Kidney epithelial cell (primary cell): Measurements from ENCODE around the gene SLC9A7. TPM values are rescaled to one million over a fixed set of nuclear protein-coding genes. Genes with fewer than 3 reads are reported as not detected.

Experiments
- DNase-seq: peaks from one replicate; pipeline ENCODE4 v3.0.0-alpha.2; 2010; ENCODE audit warnings: low read depth
- H3K27me3 ChIP-seq: 2 replicates; pipeline ENCODE4 v1.6.0; 2011; ENCODE audit warnings: low read length; ENCODE audit not compliant: control insufficient read depth, insufficient read depth
- H3K36me3 ChIP-seq: 2 replicates; pipeline ENCODE4 v1.5.1; 2011; ENCODE audit warnings: low read length; ENCODE audit not compliant: control insufficient read depth, insufficient read depth
- H3K4me3 ChIP-seq: 2 replicates; pipeline ENCODE4 v1.5.1; 2011; ENCODE audit warnings: low read depth, mild to moderate bottlenecking, control low read depth, low read length
- total RNA-seq: library from RNA; depleted of rRNA; stranded (reverse); fragments of >200 nt; gene quantifications from 2 replicates; pipeline ENCODE4 v1.2.3, GENCODE V29; 2015
- TF ChIP-seq, protein P1 (sequence below): IDR thresholded peaks from 2 replicates; pipeline ENCODE4 v1.5.1; 2011; ENCODE audit warnings: mild to moderate bottlenecking, moderate library complexity, low read length, control low read depth, inconsistent platforms; ENCODE audit not compliant: insufficient read depth, poor library complexity, severe bottlenecking

Gene SLC9A7
- total RNA-seq, 1 donor from 2014 or later: 9.8 TPM

DNA sequence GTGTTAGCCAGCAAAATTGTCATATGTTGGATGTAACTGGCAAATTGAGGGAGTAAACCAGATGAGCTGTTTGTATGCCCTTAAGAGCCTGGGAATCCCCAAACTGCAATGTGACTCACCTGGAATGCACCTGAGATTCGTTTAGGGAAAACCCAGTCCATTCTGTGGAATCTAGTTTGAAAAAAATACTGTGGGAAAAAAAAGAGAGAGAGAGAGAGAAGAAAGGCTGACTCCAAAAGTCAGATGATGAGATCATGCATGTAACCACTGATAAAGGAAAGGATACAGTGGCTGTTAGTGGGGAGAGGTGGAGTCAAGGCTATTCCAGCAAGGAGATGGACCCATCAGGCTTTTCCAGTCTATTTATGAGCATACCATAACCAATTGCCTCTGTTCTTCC lies 48.5 kb downstream of the SLC9A7 start:
- Histone ChIP-seq H3K27me3 (no peaks in the 10 kb centered on the region), H3K4me3 (no peak overlapping the region), H3K36me3 (no peaks in the 10 kb centered on the region)
- peak; percentile 61 for DNase-seq
- TF ChIP-seq, protein P1, sequence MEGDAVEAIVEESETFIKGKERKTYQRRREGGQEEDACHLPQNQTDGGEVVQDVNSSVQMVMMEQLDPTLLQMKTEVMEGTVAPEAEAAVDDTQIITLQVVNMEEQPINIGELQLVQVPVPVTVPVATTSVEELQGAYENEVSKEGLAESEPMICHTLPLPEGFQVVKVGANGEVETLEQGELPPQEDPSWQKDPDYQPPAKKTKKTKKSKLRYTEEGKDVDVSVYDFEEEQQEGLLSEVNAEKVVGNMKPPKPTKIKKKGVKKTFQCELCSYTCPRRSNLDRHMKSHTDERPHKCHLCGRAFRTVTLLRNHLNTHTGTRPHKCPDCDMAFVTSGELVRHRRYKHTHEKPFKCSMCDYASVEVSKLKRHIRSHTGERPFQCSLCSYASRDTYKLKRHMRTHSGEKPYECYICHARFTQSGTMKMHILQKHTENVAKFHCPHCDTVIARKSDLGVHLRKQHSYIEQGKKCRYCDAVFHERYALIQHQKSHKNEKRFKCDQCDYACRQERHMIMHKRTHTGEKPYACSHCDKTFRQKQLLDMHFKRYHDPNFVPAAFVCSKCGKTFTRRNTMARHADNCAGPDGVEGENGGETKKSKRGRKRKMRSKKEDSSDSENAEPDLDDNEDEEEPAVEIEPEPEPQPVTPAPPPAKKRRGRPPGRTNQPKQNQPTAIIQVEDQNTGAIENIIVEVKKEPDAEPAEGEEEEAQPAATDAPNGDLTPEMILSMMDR: no peak

DNA sequence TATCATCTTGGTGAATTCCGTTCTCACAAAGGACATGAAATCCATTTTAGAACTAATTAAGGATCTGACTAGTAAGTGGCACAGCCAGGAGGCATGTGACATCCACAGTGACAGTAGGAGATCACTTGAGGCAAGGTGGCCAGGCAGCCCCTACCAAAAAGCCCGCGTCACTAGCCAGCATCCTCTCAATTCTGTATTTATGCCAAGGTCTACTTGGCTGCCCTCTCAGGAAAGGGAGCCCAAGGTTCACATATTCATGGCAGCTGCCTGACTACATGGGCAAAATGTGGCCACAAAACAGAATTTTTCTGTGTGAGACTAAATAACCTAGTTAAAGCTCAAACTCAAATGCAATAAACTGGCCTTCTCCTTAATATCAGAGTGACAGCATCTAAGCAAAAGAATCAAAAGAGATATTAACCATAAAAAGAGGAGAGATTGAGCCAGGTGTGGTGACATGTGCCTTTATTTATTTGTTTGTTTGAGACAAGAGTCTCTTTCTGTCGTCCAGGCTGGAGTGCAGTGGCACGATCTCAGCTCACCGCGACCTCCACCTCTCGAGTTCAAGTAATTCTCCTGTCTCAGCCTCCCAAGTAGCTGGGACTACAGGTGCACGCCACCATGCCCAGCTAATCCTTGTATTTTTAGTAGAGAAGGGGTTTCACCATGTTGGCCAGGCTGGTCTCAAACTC lies 51.5 kb downstream of the SLC9A7 start:
- H3K27me3 ChIP-seq: no peaks in the 10 kb centered on the region
- TF ChIP-seq, protein P1: no peak
- no peak overlapping the region for H3K4me3 ChIP-seq
- no peaks in the 10 kb centered on the region for H3K36me3 ChIP-seq
- DNase-seq: no peak

DNA sequence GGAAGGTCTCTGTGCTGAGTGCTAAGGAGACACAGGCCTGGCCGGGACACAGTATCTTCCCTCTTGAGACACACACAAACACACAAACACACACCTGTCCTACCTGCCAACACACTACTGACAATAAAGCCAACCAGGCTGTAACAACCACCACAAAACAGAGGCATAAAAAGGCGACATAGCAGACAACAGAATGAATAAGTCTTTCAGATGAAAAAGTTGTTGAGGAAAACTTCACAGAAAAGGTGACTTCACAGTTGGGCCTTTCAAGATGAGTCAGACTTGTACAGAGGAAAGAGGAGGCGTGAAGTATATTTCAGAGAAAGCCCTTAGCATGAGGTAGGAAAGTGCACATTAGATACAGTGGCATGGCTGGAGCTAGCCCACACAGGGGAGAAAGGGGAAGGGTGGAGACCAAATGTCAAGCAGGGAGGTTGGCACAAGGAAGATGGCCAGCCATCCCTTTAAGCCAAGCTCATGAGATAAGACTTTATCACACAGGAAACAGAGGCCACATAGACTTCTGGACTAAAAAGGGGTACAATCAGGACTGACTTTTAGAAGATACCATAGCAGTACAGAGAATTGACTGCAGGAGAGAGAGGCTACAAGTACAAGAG lies 54.0 kb downstream of the SLC9A7 start:
- Histone ChIP-seq H3K27me3 (no peaks in the 10 kb centered on the region), H3K4me3 (no peak overlapping the region), H3K36me3 (no peaks in the 10 kb centered on the region)
- DNase-seq: no peak
- TF ChIP-seq, protein P1: no peak

DNA sequence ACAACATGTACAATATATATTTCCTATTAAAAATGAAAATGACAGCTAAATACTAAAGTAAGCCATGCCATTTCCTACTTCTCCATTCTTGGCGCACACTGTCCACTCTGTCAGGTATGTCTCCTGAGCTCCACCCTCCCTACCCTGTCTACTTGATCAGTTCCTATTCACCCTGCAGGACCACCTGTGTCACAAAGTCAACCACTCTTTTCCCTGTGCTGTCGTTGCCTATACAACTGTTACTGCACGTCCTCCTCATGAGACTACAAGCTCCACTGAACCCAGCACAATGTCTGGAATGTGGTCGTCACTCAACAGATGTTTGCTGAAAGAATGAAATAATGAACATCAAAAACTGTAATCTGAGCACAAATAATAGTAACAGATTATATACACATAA lies 54.9 kb downstream of the SLC9A7 start:
- no peaks in the 10 kb centered on the region for H3K36me3 ChIP-seq
- no peak for DNase-seq

DNA sequence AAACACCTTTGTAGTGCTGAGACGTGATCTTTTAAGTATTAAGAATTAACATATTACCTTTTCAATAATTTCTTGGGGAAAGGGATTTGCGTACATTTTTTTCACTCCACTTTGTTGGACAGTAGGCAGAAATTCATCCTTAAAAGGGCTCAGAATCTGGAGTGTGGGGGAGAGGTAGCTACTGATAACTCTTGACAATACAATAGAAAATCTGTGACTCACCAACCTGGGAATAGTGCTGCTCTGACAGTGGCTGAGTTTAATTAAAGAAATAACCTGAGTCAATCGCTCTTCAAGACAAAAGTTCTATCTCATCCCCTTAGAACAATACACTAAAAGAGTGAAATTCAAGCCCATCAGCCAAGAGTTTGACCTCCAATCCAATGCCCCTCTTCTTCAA lies 60.2 kb downstream of the SLC9A7 start:
- TF ChIP-seq, protein P1: no peak
- Histone ChIP-seq H3K36me3 (no peaks in the 10 kb centered on the region), H3K4me3 (no peak overlapping the region), H3K27me3 (no peaks in the 10 kb centered on the region)
- no peak for DNase-seq

More for the DNA sequence above, 54.9 kb downstream of the SLC9A7 start:
- no peaks in the 10 kb centered on the region for H3K27me3 ChIP-seq
- no peak overlapping the region for H3K4me3 ChIP-seq
- TF ChIP-seq, protein P1: no peak
